DOHH2 (cell line): ENCODE data around the gene SHMT2.

Experiments
- H3F3A ChIP-seq: fragments of 200-600 bp; sonication (generic), shearing (Covaris generic); 2 replicates; pipeline ENCODE4 v1.6.0; 2016; ENCODE audit warnings: antibody characterized with exemption, mild to moderate bottlenecking; ENCODE audit not compliant: control insufficient read depth, insufficient read depth
- H3K27ac ChIP-seq: fragments of 200-600 bp; sonication (generic); 2 replicates; pipeline ENCODE4 v1.5.1; 2014; ENCODE audit warnings: low read depth, mild to moderate bottlenecking, low read length, moderate library complexity
- H3K27me3 ChIP-seq: fragments of 200-600 bp; sonication (generic); 2 replicates; pipeline ENCODE4 v1.6.1; 2014; ENCODE audit warnings: mild to moderate bottlenecking, low read length, mixed read lengths; ENCODE audit not compliant: control insufficient read depth
- H3K36me3 ChIP-seq: fragments of 200-600 bp; sonication (generic); 2 replicates; pipeline ENCODE4 v1.6.1; 2014; ENCODE audit warnings: mild to moderate bottlenecking, low read length, moderate library complexity, mixed read lengths; ENCODE audit not compliant: control insufficient read depth
- H3K4me1 ChIP-seq: fragments of 200-600 bp; sonication (generic); 2 replicates; pipeline ENCODE4 v1.6.1; 2014; ENCODE audit warnings: mild to moderate bottlenecking, low read length, mixed read lengths; ENCODE audit not compliant: control insufficient read depth
- H3K4me2 ChIP-seq: fragments of 200-600 bp; sonication (generic); 2 replicates; pipeline ENCODE4 v1.6.0; 2014; ENCODE audit warnings: mild to moderate bottlenecking, low read length, moderate library complexity
- H3K4me3 ChIP-seq: fragments of 200-600 bp; sonication (generic); 2 replicates; pipeline ENCODE4 v1.5.1; 2014; ENCODE audit warnings: mild to moderate bottlenecking, low read length, mixed read lengths
- H3K79me2 ChIP-seq: fragments of 200-600 bp; sonication (generic); 2 replicates; pipeline ENCODE4 v1.6.1; 2014; ENCODE audit warnings: mild to moderate bottlenecking, low read length, mixed read lengths; ENCODE audit not compliant: control insufficient read depth
- H3K9me2 ChIP-seq: fragments of 200-600 bp; sonication (generic); replicated peaks from 2 replicates; pipeline ENCODE4 v1.6.1; 2014; ENCODE audit warnings: mild to moderate bottlenecking, low read length, mixed read lengths; ENCODE audit not compliant: control insufficient read depth
- H3K9me3 ChIP-seq: fragments of 200-600 bp; sonication (generic); 2 replicates; pipeline ENCODE4 v1.6.1; 2014; ENCODE audit warnings: antibody characterized with exemption, low read length, mixed read lengths; ENCODE audit not compliant: control insufficient read depth, insufficient read depth
- H4K20me1 ChIP-seq: fragments of 200-600 bp; sonication (generic); 2 replicates; pipeline ENCODE4 v1.6.0; 2014; ENCODE audit warnings: low read depth, mild to moderate bottlenecking, antibody characterized with exemption, low read length, moderate library complexity; ENCODE audit not compliant: control insufficient read depth, insufficient read depth
- EZH2phosphoT487 ChIP-seq: fragments of 200-600 bp; sonication (generic); IDR thresholded peaks from 2 replicates; pipeline ENCODE4 v1.6.1; 2017; ENCODE audit warnings: borderline replicate concordance, mild to moderate bottlenecking, antibody characterized with exemption, low read length, moderate library complexity, mixed read lengths
- TF ChIP-seq, protein P1 (sequence below): fragments of 200-600 bp; sonication (generic); IDR thresholded peaks from one replicate; pipeline ENCODE4 v1.5.1; 2014; ENCODE audit warnings: antibody characterized with exemption, mild to moderate bottlenecking, low read depth, low read length; ENCODE audit not compliant: poor library complexity, severe bottlenecking

The SHMT2 gene

DNA sequence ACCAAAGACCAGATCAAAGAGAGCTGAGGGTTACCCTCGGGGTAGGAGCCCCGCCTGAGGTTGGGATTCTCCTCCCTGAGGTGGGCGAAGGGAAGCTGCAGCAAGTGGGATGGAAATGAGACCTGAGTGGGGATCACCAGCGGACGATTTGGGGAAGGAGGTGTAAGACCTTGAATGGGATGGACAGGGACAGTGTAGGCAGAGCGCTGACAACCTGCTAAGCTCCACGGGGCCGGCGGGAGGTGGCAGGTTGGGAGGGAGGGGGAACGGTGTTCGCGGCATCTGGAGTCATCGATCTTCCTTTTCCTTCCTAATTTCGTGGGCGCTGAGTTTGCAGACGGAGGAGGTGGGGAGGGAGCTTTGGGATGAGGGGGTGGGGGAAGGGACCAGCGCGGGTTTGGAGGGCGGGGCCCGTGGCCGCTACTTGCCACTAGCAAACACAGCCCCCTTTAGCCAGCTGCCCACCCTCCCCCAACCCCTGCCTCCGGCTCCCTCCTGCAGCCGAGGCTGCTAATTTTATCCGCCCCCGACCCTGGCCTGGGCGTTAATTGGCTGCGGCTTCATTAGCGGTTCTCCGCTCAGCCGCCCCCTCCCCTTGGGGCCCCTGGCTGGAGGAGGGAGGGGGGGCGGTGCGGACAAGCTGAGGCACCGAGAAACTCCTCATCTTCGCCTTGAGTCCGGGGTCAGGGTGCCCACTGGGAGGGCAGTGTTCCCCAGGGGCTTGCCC, 2.8 kb upstream of the SHMT2 start:
- peaks cover 90% of the 10 kb centered on the region for H3K4me1 ChIP-seq
- H3K4me3 ChIP-seq: peak overlapping the region; percentile 76
- peaks cover 40% of the 10 kb centered on the region for H3F3A ChIP-seq
- H3K4me2 ChIP-seq: peak overlapping the region; percentile 91
- peaks cover 35% of the 10 kb centered on the region for H3K36me3 ChIP-seq
- H3K9me3 ChIP-seq: no peaks in the 10 kb centered on the region
- H3K27me3 ChIP-seq: no peaks in the 10 kb centered on the region
- H3K79me2 ChIP-seq: peaks cover 56% of the 10 kb centered on the region
- peaks cover 15% of the 10 kb centered on the region; the same call in 1 of the 2 replicates for H4K20me1 ChIP-seq
- peak overlapping the region; percentile 95 for H3K27ac ChIP-seq
- TF ChIP-seq, protein P1, sequence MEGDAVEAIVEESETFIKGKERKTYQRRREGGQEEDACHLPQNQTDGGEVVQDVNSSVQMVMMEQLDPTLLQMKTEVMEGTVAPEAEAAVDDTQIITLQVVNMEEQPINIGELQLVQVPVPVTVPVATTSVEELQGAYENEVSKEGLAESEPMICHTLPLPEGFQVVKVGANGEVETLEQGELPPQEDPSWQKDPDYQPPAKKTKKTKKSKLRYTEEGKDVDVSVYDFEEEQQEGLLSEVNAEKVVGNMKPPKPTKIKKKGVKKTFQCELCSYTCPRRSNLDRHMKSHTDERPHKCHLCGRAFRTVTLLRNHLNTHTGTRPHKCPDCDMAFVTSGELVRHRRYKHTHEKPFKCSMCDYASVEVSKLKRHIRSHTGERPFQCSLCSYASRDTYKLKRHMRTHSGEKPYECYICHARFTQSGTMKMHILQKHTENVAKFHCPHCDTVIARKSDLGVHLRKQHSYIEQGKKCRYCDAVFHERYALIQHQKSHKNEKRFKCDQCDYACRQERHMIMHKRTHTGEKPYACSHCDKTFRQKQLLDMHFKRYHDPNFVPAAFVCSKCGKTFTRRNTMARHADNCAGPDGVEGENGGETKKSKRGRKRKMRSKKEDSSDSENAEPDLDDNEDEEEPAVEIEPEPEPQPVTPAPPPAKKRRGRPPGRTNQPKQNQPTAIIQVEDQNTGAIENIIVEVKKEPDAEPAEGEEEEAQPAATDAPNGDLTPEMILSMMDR: no peak
- no peak for TF ChIP-seq EZH2phosphoT487
- no peaks in the 10 kb centered on the region for H3K9me2 ChIP-seq

GRCh38 chr12:57227315-57228115, 2.0 kb upstream of the SHMT2 start:
- TF ChIP-seq EZH2phosphoT487: no peak
- TF ChIP-seq, protein P1: no peak
- peaks cover 39% of the 10 kb centered on the region for H3F3A ChIP-seq
- H4K20me1 ChIP-seq: peaks cover 16% of the 10 kb centered on the region; the same call in 1 of the 2 replicates
- H3K27ac ChIP-seq: peak overlapping the region; percentile 95
- peaks cover 43% of the 10 kb centered on the region for H3K36me3 ChIP-seq
- H3K4me3 ChIP-seq: peak overlapping the region; percentile 76
- H3K9me2 ChIP-seq: no peaks in the 10 kb centered on the region
- H3K4me1 ChIP-seq: peaks cover 90% of the 10 kb centered on the region
- H3K9me3 ChIP-seq: no peaks in the 10 kb centered on the region
- H3K27me3 ChIP-seq: no peaks in the 10 kb centered on the region
- peak overlapping the region; percentile 91 for H3K4me2 ChIP-seq
- peaks cover 57% of the 10 kb centered on the region for H3K79me2 ChIP-seq

GRCh38 chr12:57229046-57229633, 371 bp upstream of the SHMT2 start:
- TF ChIP-seq, protein P1: no peak
- no peak for TF ChIP-seq EZH2phosphoT487
- peak overlapping the region; percentile 91 for H3K4me3 ChIP-seq

More at GRCh38 chr12:57229046-57229633, 371 bp upstream of the SHMT2 start:
- H3K4me1 ChIP-seq: peaks cover 90% of the 10 kb centered on the region
- peaks cover 46% of the 10 kb centered on the region for H3F3A ChIP-seq
- H3K9me3 ChIP-seq: no peaks in the 10 kb centered on the region
- H3K27ac ChIP-seq: peak overlapping the region; percentile 95
- H4K20me1 ChIP-seq: peaks cover 20% of the 10 kb centered on the region; the same call in 1 of the 2 replicates
- no peaks in the 10 kb centered on the region for H3K9me2 ChIP-seq
- H3K79me2 ChIP-seq: peaks cover 46% of the 10 kb centered on the region
- H3K36me3 ChIP-seq: peaks cover 52% of the 10 kb centered on the region
- no peaks in the 10 kb centered on the region for H3K27me3 ChIP-seq
- peak overlapping the region; percentile 98 for H3K4me2 ChIP-seq
